Panc1 (cell line): Measurements from ENCODE around the gene CHMP4A. TPM values are rescaled to one million over a fixed set of nuclear protein-coding genes. Genes with fewer than 3 reads are reported as not detected.

Source experiments
- ATAC-seq: fragments of 200-7000 bp; cut with Tn5 transposase; 2 replicates; pipeline ENCODE4 v1.9.1; 2020; ENCODE audit warnings: mild to moderate bottlenecking, moderate library complexity
- BruUV-seq: library from RNA; stranded (reverse); fragments of 400-500 nt; replicated peaks from 2 replicates; lab custom pipeline; 2021; lab: Mats Ljungman, UMichigan
- CTCF ChIA-PET: fragments of 300-600 bp; sonication (Branson Sonifier 250); formaldehyde crosslinking; loops from one replicate; lab custom pipeline; 2022; ENCODE audit warnings: antibody characterized with exemption; lab: Charles Lee
- POLR2A ChIA-PET: fragments of 300-600 bp; sonication (Branson Sonifier 250); formaldehyde crosslinking; loops from one replicate; lab custom pipeline; 2022; ENCODE audit warnings: antibody characterized with exemption; lab: Charles Lee
- DNase-seq: peaks from one replicate; pipeline ENCODE4 v3.0.0-alpha.2; 2010; ENCODE audit warnings: low read depth, low spot score
- H3K27ac ChIP-seq: 2 replicates; pipeline ENCODE4 v1.5.1; 2011; ENCODE audit warnings: mild to moderate bottlenecking, low read length, inconsistent platforms
- H3K27me3 ChIP-seq: fragments of 200-500 bp; sonication (Bioruptor generic); 2 replicates; pipeline ENCODE4 v1.6.0; 2014; ENCODE audit warnings: low read length, inconsistent platforms; ENCODE audit not compliant: control insufficient read depth, insufficient read depth
- H3K36me3 ChIP-seq: fragments of 200-500 bp; sonication (Bioruptor generic); 2 replicates; pipeline ENCODE4 v1.5.1; 2014; ENCODE audit warnings: inconsistent platforms, mild to moderate bottlenecking, low read length, moderate library complexity; ENCODE audit not compliant: control insufficient read depth, insufficient read depth
- H3K4me1 ChIP-seq: 2 replicates; pipeline ENCODE4 v1.5.1; 2011; ENCODE audit warnings: inconsistent platforms, mild to moderate bottlenecking, low read length, moderate library complexity; ENCODE audit not compliant: control insufficient read depth, insufficient read depth
- H3K4me3 ChIP-seq, 2 experiments: 2 replicates each; pipeline ENCODE4 v1.5.1; 2011 to 2012; ENCODE audit warnings: low read depth in 2 of 2, low read length in 2 of 2, mild to moderate bottlenecking in 2 of 2, inconsistent platforms in 1 of 2, moderate library complexity in 1 of 2
- H3K9me3 ChIP-seq: fragments of 200-500 bp; sonication (Bioruptor generic); 2 replicates; pipeline ENCODE4 v1.5.1; 2014; ENCODE audit warnings: low read depth, mild to moderate bottlenecking, inconsistent platforms, low read length, moderate library complexity; ENCODE audit not compliant: control insufficient read depth, insufficient read depth
- CTCF ChIP-seq: fragments of 450-650 bp; IDR thresholded peaks from 2 replicates; pipeline ENCODE4 v1.5.1; 2017; ENCODE audit warnings: mild to moderate bottlenecking
- POLR2AphosphoS5 ChIP-seq: IDR thresholded peaks from 2 replicates; pipeline ENCODE4 v1.6.1; 2012; ENCODE audit warnings: mild to moderate bottlenecking, low read depth, low read length, moderate library complexity
- REST ChIP-seq, 2 experiments: IDR thresholded peaks; 2 replicates each; pipeline ENCODE4 v1.6.1; 2011 to 2012; ENCODE audit warnings: low read depth in 2 of 2, control low read depth in 1 of 2, low read length in 1 of 2, mild to moderate bottlenecking in 1 of 2, moderate library complexity in 1 of 2; ENCODE audit not compliant: insufficient read depth in 1 of 2
- SIN3A ChIP-seq: IDR thresholded peaks from 2 replicates; pipeline ENCODE4 v1.6.1; 2012; ENCODE audit warnings: low read depth, mild to moderate bottlenecking, low read length, moderate library complexity, borderline replicate concordance; ENCODE audit not compliant: insufficient read depth
- TCF7L2 ChIP-seq: IDR thresholded peaks from 2 replicates; pipeline ENCODE4 v1.6.1; 2011; ENCODE audit warnings: mild to moderate bottlenecking, low read depth, low read length, inconsistent platforms
- in situ Hi-C: cut with HindIII; loops from 2 replicates; pipeline ENCODE4 v1.10.0; 2016; ENCODE audit warnings: low sequenced_read_pairs, low pct_unique_long_range_greater_than_20kb
- intact Hi-C: fragments of 100-400 bp; cut with micrococcal nuclease; formaldehyde crosslinking; loops from one replicate; pipeline ENCODE4 v1.10.0; 2022; ENCODE audit not compliant: unreplicated experiment
- total RNA-seq: library from RNA; stranded (reverse); gene quantifications from one replicate; pipeline ENCODE4 v1.2.1, GENCODE V29; 2021; ENCODE audit not compliant: unreplicated experiment

Gene CHMP4A
- total RNA-seq, 1 experiment from 2014 or later = 42.4 TPM

GRCh38 chr14:24185026-24185425 lies 28.3 kb downstream of the CHMP4A start:
- Histone ChIP-seq H3K27me3 (no peaks in the 10 kb centered on the region), H3K36me3 (0 out of 2 replicates have a peak, but pooled peaks cover 2% of the 10 kb centered on the region), H3K9me3 (no peaks in the 10 kb centered on the region), H3K4me3 (no peak overlapping the region), H3K4me1 (0 out of 2 replicates have a peak, but pooled peaks cover 10% of the 10 kb centered on the region), H3K27ac (no peak overlapping the region)
- no peak for TF ChIP-seq SIN3A
- no peak for TF ChIP-seq TCF7L2
- TF ChIP-seq POLR2AphosphoS5 = no peak
- TF ChIP-seq REST (IDR thresholded peaks at IDR 0.05; ENCODE audit: insufficient read depth in 1 of 2, low read depth in 2 of 2, low read length in 1 of 2) = no peak
- no peak for TF ChIP-seq CTCF
- DNase-seq = no peak
- ChIA-PET POLR2A (no interaction called here), CTCF (no interaction called here)
- BruUV-seq = no TSS peak
- intact Hi-C loops = no loop called here
- ATAC-seq = no peak
- in situ Hi-C loops = no loop called here

- H3K4me3 ChIP-seq = no peak overlapping the region
- ChIA-PET CTCF (no interaction called here), POLR2A (no interaction called here)
- in situ Hi-C loops = no loop called here
- no peak for TF ChIP-seq POLR2AphosphoS5
- TF ChIP-seq REST (IDR thresholded peaks at IDR 0.05; ENCODE audit: insufficient read depth in 1 of 2, low read depth in 2 of 2, low read length in 1 of 2) = no peak
- no peak for TF ChIP-seq CTCF
- TF ChIP-seq TCF7L2 = no peak
- TF ChIP-seq SIN3A = no peak
- 0 out of 2 replicates have a peak, but pooled peaks cover 2% of the 10 kb centered on the region for H3K36me3 ChIP-seq
- BruUV-seq = no TSS peak
- no peaks in the 10 kb centered on the region for H3K9me3 ChIP-seq
- H3K27me3 ChIP-seq = no peaks in the 10 kb centered on the region
- DNase-seq = no peak
- intact Hi-C loops = no loop called here
- no peak for ATAC-seq
- H3K4me1 ChIP-seq = peaks cover 8% of the 10 kb centered on the region; the same call in 1 of the 2 replicates
- H3K27ac ChIP-seq = no peak overlapping the region
These were observed 29.0 kb downstream of the CHMP4A start for GRCh38 chr14:24184104-24184970.
